Measurements from ENCODE around the gene TRIM36. TPM values are rescaled to one million over a fixed set of nuclear protein-coding genes. Genes with fewer than 3 reads are reported as not detected.

Gene TRIM36, protein sequence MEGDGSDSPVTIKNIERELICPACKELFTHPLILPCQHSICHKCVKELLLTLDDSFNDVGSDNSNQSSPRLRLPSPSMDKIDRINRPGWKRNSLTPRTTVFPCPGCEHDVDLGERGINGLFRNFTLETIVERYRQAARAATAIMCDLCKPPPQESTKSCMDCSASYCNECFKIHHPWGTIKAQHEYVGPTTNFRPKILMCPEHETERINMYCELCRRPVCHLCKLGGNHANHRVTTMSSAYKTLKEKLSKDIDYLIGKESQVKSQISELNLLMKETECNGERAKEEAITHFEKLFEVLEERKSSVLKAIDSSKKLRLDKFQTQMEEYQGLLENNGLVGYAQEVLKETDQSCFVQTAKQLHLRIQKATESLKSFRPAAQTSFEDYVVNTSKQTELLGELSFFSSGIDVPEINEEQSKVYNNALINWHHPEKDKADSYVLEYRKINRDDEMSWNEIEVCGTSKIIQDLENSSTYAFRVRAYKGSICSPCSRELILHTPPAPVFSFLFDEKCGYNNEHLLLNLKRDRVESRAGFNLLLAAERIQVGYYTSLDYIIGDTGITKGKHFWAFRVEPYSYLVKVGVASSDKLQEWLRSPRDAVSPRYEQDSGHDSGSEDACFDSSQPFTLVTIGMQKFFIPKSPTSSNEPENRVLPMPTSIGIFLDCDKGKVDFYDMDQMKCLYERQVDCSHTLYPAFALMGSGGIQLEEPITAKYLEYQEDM
- polyA plus RNA-seq (2012; ENCODE audit: insufficient read length, low read depth) = not detected

- TF ChIP-seq TAF1 (IDR thresholded peaks at IDR 0.05; ENCODE audit: borderline replicate concordance, insufficient read depth, low read length) (no peak), FOXP2 (optimal IDR thresholded peaks at IDR 0.05; ENCODE audit: borderline replicate concordance, extremely low read depth, extremely low read length, insufficient read depth) (peak; percentile 35), POLR2AphosphoS5 (IDR thresholded peaks at IDR 0.05; ENCODE audit: low read depth, low read length) (no peak), SIN3A (IDR thresholded peaks at IDR 0.05; ENCODE audit: borderline replicate concordance, insufficient read depth, low read length) (no peak)
Observed at GRCh38 chr5:115169487-115170133, at the start of gene TRIM36. TSS of gene TRIM36 (minus strand) at chr5:115169908. CDS start at chr5:115169634, 274 bp downstream.

- no peak for TF ChIP-seq FOXP2 (optimal IDR thresholded peaks at IDR 0.05; ENCODE audit: borderline replicate concordance, extremely low read depth, extremely low read length, insufficient read depth)
- TF ChIP-seq POLR2AphosphoS5 (IDR thresholded peaks at IDR 0.05; ENCODE audit: low read depth, low read length) = no peak
- TF ChIP-seq, protein P1, sequence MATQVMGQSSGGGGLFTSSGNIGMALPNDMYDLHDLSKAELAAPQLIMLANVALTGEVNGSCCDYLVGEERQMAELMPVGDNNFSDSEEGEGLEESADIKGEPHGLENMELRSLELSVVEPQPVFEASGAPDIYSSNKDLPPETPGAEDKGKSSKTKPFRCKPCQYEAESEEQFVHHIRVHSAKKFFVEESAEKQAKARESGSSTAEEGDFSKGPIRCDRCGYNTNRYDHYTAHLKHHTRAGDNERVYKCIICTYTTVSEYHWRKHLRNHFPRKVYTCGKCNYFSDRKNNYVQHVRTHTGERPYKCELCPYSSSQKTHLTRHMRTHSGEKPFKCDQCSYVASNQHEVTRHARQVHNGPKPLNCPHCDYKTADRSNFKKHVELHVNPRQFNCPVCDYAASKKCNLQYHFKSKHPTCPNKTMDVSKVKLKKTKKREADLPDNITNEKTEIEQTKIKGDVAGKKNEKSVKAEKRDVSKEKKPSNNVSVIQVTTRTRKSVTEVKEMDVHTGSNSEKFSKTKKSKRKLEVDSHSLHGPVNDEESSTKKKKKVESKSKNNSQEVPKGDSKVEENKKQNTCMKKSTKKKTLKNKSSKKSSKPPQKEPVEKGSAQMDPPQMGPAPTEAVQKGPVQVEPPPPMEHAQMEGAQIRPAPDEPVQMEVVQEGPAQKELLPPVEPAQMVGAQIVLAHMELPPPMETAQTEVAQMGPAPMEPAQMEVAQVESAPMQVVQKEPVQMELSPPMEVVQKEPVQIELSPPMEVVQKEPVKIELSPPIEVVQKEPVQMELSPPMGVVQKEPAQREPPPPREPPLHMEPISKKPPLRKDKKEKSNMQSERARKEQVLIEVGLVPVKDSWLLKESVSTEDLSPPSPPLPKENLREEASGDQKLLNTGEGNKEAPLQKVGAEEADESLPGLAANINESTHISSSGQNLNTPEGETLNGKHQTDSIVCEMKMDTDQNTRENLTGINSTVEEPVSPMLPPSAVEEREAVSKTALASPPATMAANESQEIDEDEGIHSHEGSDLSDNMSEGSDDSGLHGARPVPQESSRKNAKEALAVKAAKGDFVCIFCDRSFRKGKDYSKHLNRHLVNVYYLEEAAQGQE (IDR thresholded peaks at IDR 0.05; ENCODE audit: insufficient read depth in 1 of 2, low read depth in 2 of 2, low read length in 2 of 2) = no peak
- no peak for TF ChIP-seq SIN3A (IDR thresholded peaks at IDR 0.05; ENCODE audit: borderline replicate concordance, insufficient read depth, low read length)
- TF ChIP-seq TAF1 (IDR thresholded peaks at IDR 0.05; ENCODE audit: borderline replicate concordance, insufficient read depth, low read length) = no peak
Observed at GRCh38 chr5:115214541-115214940, 44.8 kb upstream of the TRIM36 start.

DNA sequence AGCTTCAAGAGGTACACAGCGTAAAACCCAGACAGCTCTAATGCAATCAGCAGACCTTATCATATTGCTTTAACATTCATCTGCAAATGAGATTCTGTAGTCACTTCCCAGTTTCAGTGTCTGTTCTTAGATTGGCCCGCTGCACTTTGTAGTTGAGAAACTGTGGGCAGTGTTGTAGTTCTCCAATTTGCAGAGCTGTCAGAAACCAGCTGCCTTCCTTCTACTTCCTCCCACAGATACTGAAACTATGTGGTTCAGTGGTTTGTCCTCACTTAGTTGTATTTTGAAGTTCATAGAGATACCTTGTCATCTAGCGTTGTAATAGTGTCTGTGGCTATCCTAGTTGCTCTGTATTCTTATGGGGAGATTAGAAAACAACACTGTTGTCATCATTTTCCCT lies 39.6 kb upstream of the TRIM36 start:
- no peak for TF ChIP-seq TAF1 (IDR thresholded peaks at IDR 0.05; ENCODE audit: borderline replicate concordance, insufficient read depth, low read length)
- no peak for TF ChIP-seq SIN3A (IDR thresholded peaks at IDR 0.05; ENCODE audit: borderline replicate concordance, insufficient read depth, low read length)
- no peak for TF ChIP-seq FOXP2 (optimal IDR thresholded peaks at IDR 0.05; ENCODE audit: borderline replicate concordance, extremely low read depth, extremely low read length, insufficient read depth)
- TF ChIP-seq, protein P1 (IDR thresholded peaks at IDR 0.05; ENCODE audit: insufficient read depth in 1 of 2, low read depth in 2 of 2, low read length in 2 of 2) = no peak
- TF ChIP-seq POLR2AphosphoS5 (IDR thresholded peaks at IDR 0.05; ENCODE audit: low read depth, low read length) = no peak

DNA sequence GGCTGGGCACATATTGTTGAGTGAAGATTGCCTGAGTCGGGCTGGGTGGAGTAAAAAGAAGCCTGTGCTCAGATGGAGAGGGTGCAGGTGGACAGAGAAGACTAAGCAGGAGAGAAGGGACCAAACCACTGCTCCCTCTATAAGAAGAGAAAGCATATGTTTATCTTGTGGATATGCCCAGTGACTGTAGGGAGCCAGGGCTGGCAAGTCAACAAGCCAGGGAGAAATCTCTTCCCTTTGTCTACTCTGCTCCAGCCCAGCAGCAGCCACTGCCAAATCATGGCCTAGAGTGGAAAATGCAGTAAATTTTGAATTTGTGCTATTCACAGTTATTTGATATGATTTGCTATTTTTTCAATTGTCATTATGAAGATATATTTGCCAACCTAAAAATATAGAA lies 33.2 kb upstream of the TRIM36 start:
- no peak for TF ChIP-seq POLR2AphosphoS5 (IDR thresholded peaks at IDR 0.05; ENCODE audit: low read depth, low read length)
- TF ChIP-seq, protein P1 (IDR thresholded peaks at IDR 0.05; ENCODE audit: insufficient read depth in 1 of 2, low read depth in 2 of 2, low read length in 2 of 2) = no peak
- no peak for TF ChIP-seq TAF1 (IDR thresholded peaks at IDR 0.05; ENCODE audit: borderline replicate concordance, insufficient read depth, low read length)
- no peak for TF ChIP-seq SIN3A (IDR thresholded peaks at IDR 0.05; ENCODE audit: borderline replicate concordance, insufficient read depth, low read length)
- no peak for TF ChIP-seq FOXP2 (optimal IDR thresholded peaks at IDR 0.05; ENCODE audit: borderline replicate concordance, extremely low read depth, extremely low read length, insufficient read depth)

- TF ChIP-seq, protein P1 (IDR thresholded peaks at IDR 0.05; ENCODE audit: insufficient read depth in 1 of 2, low read depth in 2 of 2, low read length in 2 of 2) = no peak
- TF ChIP-seq FOXP2 (optimal IDR thresholded peaks at IDR 0.05; ENCODE audit: borderline replicate concordance, extremely low read depth, extremely low read length, insufficient read depth) (no peak), POLR2AphosphoS5 (IDR thresholded peaks at IDR 0.05; ENCODE audit: low read depth, low read length) (no peak), SIN3A (IDR thresholded peaks at IDR 0.05; ENCODE audit: borderline replicate concordance, insufficient read depth, low read length) (no peak), TAF1 (IDR thresholded peaks at IDR 0.05; ENCODE audit: borderline replicate concordance, insufficient read depth, low read length) (no peak)
Observed at GRCh38 chr5:115196161-115196560, 26.5 kb upstream of the TRIM36 start.
